H9 (cell line): ENCODE data around the gene RSBN1. TPM values are rescaled to one million over a fixed set of nuclear protein-coding genes. Genes with fewer than 3 reads are reported as not detected.

Source experiments
- DNase-seq: peaks from one replicate; pipeline ENCODE4 v3.0.0-alpha.2; 2017
- H2AFZ ChIP-seq: one replicate; pipeline ENCODE4 v1.6.1; 2013; ENCODE audit warnings: mild to moderate bottlenecking, low read length, control low read depth, moderate library complexity
- H2AK5ac ChIP-seq: 2 replicates; pipeline ENCODE4 v1.6.1; 2013; ENCODE audit warnings: low read length, control low read depth, mixed read lengths; ENCODE audit not compliant: insufficient read length
- H2BK120ac ChIP-seq: one replicate; pipeline ENCODE4 v1.6.1; 2013; ENCODE audit warnings: low read depth, mild to moderate bottlenecking, low read length, control low read depth, inconsistent platforms; ENCODE audit not compliant: poor library complexity, severe bottlenecking
- H2BK12ac ChIP-seq: 2 replicates; pipeline ENCODE4 v1.6.1; 2013; ENCODE audit warnings: low read length, control low read depth, mixed read lengths, low read depth; ENCODE audit not compliant: insufficient read length
- H2BK15ac ChIP-seq: 2 replicates; pipeline ENCODE4 v1.6.1; 2013; ENCODE audit warnings: low read depth, low read length, control low read depth
- H2BK20ac ChIP-seq: one replicate; pipeline ENCODE4 v1.6.1; 2013; ENCODE audit warnings: low read depth, mild to moderate bottlenecking, low read length, control low read depth, inconsistent platforms; ENCODE audit not compliant: poor library complexity, severe bottlenecking
- H2BK5ac ChIP-seq: 2 replicates; pipeline ENCODE4 v1.6.1; 2013; ENCODE audit warnings: low read length, control low read depth, mixed read lengths; ENCODE audit not compliant: insufficient read length
- H3K14ac ChIP-seq: 2 replicates; pipeline ENCODE4 v1.6.1; 2013; ENCODE audit warnings: low read length, control low read depth; ENCODE audit not compliant: insufficient read depth
- H3K18ac ChIP-seq: 2 replicates; pipeline ENCODE4 v1.6.1; 2013; ENCODE audit warnings: low read depth, mild to moderate bottlenecking, mixed read lengths, low read length, control low read depth; ENCODE audit not compliant: insufficient read length
- H3K23ac ChIP-seq: 2 replicates; pipeline ENCODE4 v1.6.1; 2013; ENCODE audit warnings: low read length, control low read depth, mixed read lengths, low read depth; ENCODE audit not compliant: insufficient read length
- H3K23me2 ChIP-seq: 2 replicates; pipeline ENCODE4 v1.6.1; 2013; ENCODE audit warnings: low read depth, mild to moderate bottlenecking, mixed read lengths, low read length, control low read depth; ENCODE audit not compliant: insufficient read length, poor library complexity, severe bottlenecking
- H3K27ac ChIP-seq: 2 replicates; pipeline ENCODE4 v1.5.1; 2013; ENCODE audit warnings: low read length, control low read depth, mixed read lengths, low read depth; ENCODE audit not compliant: insufficient read length
- H3K27me3 ChIP-seq: 2 replicates; pipeline ENCODE4 v1.6.1; 2013; ENCODE audit warnings: low read length, control low read depth, inconsistent platforms; ENCODE audit not compliant: insufficient read depth
- H3K4ac ChIP-seq: 2 replicates; pipeline ENCODE4 v1.6.1; 2013; ENCODE audit warnings: low read depth, mild to moderate bottlenecking, control low read depth, inconsistent platforms, low read length, moderate library complexity
- H3K4me1 ChIP-seq: 2 replicates; pipeline ENCODE4 v1.6.1; 2013; ENCODE audit warnings: low read length, control low read depth, inconsistent platforms; ENCODE audit not compliant: insufficient read depth
- H3K4me2 ChIP-seq: 2 replicates; pipeline ENCODE4 v1.6.1; 2013; ENCODE audit warnings: low read length, control low read depth, mixed read lengths; ENCODE audit not compliant: insufficient read length, insufficient read depth
- H3K56ac ChIP-seq: 2 replicates; pipeline ENCODE4 v1.6.1; 2013; ENCODE audit warnings: low read depth, mild to moderate bottlenecking, mixed read lengths, low read length, control low read depth; ENCODE audit not compliant: insufficient read length
- H3K79me1 ChIP-seq: 2 replicates; pipeline ENCODE4 v1.6.1; 2013; ENCODE audit warnings: low read depth, mild to moderate bottlenecking, moderate library complexity, low read length, control low read depth, inconsistent platforms; ENCODE audit not compliant: insufficient read depth, poor library complexity, severe bottlenecking
- H3K79me2 ChIP-seq: 2 replicates; pipeline ENCODE4 v1.6.1; 2013; ENCODE audit warnings: low read length, control low read depth, inconsistent platforms; ENCODE audit not compliant: insufficient read depth
- H3K9ac ChIP-seq: 2 replicates; pipeline ENCODE4 v1.6.1; 2013; ENCODE audit warnings: low read length, control low read depth, mixed read lengths; ENCODE audit not compliant: insufficient read length; ENCODE audit errors: extremely low read depth
- H3K9me3 ChIP-seq: one replicate; pipeline ENCODE4 v1.6.1; 2013; ENCODE audit warnings: low read depth, low read length, inconsistent platforms; ENCODE audit not compliant: control insufficient read depth
- H3T11ph ChIP-seq: one replicate; pipeline ENCODE4 v1.6.1; 2013; ENCODE audit warnings: mild to moderate bottlenecking, low read length, control low read depth, inconsistent platforms
- H4K20me1 ChIP-seq: one replicate; pipeline ENCODE4 v1.6.1; 2013; ENCODE audit not compliant: control insufficient read depth, insufficient read length, insufficient read depth
- H4K5ac ChIP-seq: 2 replicates; pipeline ENCODE4 v1.6.1; 2013; ENCODE audit warnings: low read depth, mild to moderate bottlenecking, mixed read lengths, low read length, control low read depth; ENCODE audit not compliant: insufficient read length
- H4K8ac ChIP-seq: replicated peaks from 2 replicates; pipeline ENCODE4 v1.6.1; 2013; ENCODE audit warnings: low read length, control low read depth, mixed read lengths, low read depth; ENCODE audit not compliant: insufficient read length
- H4K91ac ChIP-seq: 2 replicates; pipeline ENCODE4 v1.6.1; 2013; ENCODE audit warnings: low read depth, mild to moderate bottlenecking, moderate library complexity, mixed read lengths, low read length, control low read depth; ENCODE audit not compliant: insufficient read length
- H3K27ac Mint-ChIP-seq, 3 experiments: 2 replicates in 2 of 3; 3 replicates in 1 of 3; pipeline ENCODE4 v1.8.0; 2020 to 2021; ENCODE audit warnings: mixed read lengths in 3 of 3, mild to moderate bottlenecking in 1 of 3, moderate library complexity in 1 of 3
- H3K27me3 Mint-ChIP-seq: 2 replicates; pipeline ENCODE4 v1.8.0; 2021; ENCODE audit warnings: low read depth, mild to moderate bottlenecking, moderate library complexity, mixed read lengths
- H3K36me3 Mint-ChIP-seq, 3 experiments: 2 replicates in 2 of 3; 3 replicates in 1 of 3; pipeline ENCODE4 v1.8.0; 2020 to 2021; ENCODE audit warnings: low read depth in 3 of 3, mixed read lengths in 3 of 3; ENCODE audit not compliant: insufficient read depth in 1 of 3
- H3K4me1 Mint-ChIP-seq, 2 experiments: 2 replicates each; pipeline ENCODE4 v1.8.0; 2020; ENCODE audit warnings: mixed read lengths in 2 of 2
- H3K4me3 Mint-ChIP-seq, 2 experiments: 2 replicates in 1 of 2; 3 replicates in 1 of 2; pipeline ENCODE4 v1.8.0; 2020 to 2021; ENCODE audit warnings: mild to moderate bottlenecking in 2 of 2, mixed read lengths in 2 of 2, moderate library complexity in 1 of 2
- H3K9me3 Mint-ChIP-seq, 2 experiments: 2 replicates in 1 of 2; 3 replicates in 1 of 2; pipeline ENCODE4 v1.8.0; 2020; ENCODE audit warnings: mild to moderate bottlenecking in 2 of 2, mixed read lengths in 2 of 2, moderate library complexity in 1 of 2
- WGBS: extraction: QIAGEN DNeasy Blood & Tissue Kit; methylation state at CpG from one replicate; pipeline ENCODE4 v1.1.7; 2013; ENCODE audit warnings: missing lambda C conversion rate, low lambda C conversion rate, mixed read lengths; ENCODE audit not compliant: insufficient read length; ENCODE audit errors: extremely low coverage; 5-methylcytosine and 5-hydroxymethylcytosine counted together
- total RNA-seq: library from RNA; stranded (reverse); gene quantifications from 2 replicates; pipeline ENCODE4 v1.2.1, GENCODE V29; 2021
- TF ChIP-seq, protein P1 (sequence below): fragments of 200-600 bp; sonication (generic); conservative IDR thresholded peaks from 3 replicates; pipeline ENCODE4 v1.8.0; 2021; ENCODE audit warnings: antibody characterized with exemption, mild to moderate bottlenecking

Gene RSBN1
- total RNA-seq, 1 experiment from 2014 or later: 11.0 TPM

DNA sequence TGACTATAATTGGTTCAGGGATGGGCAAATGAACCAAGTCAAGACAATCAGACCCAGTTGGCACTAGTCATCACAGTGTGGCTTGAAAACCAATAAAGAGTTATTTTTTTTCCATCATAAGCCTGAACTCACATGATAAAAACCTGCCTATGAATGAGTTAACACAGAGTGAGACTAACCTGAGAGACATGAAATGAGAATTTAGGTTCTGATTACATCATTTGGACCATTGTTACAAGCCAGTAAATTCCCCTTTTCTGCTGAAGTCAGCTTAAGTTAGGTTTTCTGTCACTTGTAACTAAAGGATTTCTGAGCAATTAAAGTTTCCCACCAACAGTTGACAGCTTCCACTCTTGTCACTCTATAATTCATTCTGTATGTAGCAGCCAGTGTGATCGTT lies 9.6 kb upstream of the RSBN1 start:
- Histone ChIP-seq H3K9me3 (no peaks in the 10 kb centered on the region), H3K27me3 (no peaks in the 10 kb centered on the region), H2BK20ac (no peak overlapping the region), H3T11ph (no peak overlapping the region), H3K56ac (no peak overlapping the region), H2BK120ac (no peak overlapping the region), H3K27ac (no peak overlapping the region), H4K5ac (no peak overlapping the region), H3K79me2 (no peaks in the 10 kb centered on the region), H3K23ac (no peak overlapping the region), H2AFZ (no peak overlapping the region), H3K23me2 (no peaks in the 10 kb centered on the region), H3K14ac (no peak overlapping the region), H3K9ac (no peak overlapping the region), H4K8ac (no peak overlapping the region), H2BK5ac (no peak overlapping the region), H2BK15ac (no peak overlapping the region), H2AK5ac (no peak overlapping the region), H3K4me1 (no peaks in the 10 kb centered on the region), H3K79me1 (no peaks in the 10 kb centered on the region), H3K4me2 (no peak overlapping the region), H3K18ac (no peak overlapping the region), H4K20me1 (no peaks in the 10 kb centered on the region), H4K91ac (no peak overlapping the region), H2BK12ac (no peak overlapping the region), H3K4ac (no peak overlapping the region)
- peaks cover 0 to 3% of the 10 kb centered on the region in 2 experiments; a peak in 1 of 5 replicates for H3K9me3 Mint-ChIP-seq
- no peaks in the 10 kb centered on the region for H3K4me1 Mint-ChIP-seq
- TF ChIP-seq, protein P1, sequence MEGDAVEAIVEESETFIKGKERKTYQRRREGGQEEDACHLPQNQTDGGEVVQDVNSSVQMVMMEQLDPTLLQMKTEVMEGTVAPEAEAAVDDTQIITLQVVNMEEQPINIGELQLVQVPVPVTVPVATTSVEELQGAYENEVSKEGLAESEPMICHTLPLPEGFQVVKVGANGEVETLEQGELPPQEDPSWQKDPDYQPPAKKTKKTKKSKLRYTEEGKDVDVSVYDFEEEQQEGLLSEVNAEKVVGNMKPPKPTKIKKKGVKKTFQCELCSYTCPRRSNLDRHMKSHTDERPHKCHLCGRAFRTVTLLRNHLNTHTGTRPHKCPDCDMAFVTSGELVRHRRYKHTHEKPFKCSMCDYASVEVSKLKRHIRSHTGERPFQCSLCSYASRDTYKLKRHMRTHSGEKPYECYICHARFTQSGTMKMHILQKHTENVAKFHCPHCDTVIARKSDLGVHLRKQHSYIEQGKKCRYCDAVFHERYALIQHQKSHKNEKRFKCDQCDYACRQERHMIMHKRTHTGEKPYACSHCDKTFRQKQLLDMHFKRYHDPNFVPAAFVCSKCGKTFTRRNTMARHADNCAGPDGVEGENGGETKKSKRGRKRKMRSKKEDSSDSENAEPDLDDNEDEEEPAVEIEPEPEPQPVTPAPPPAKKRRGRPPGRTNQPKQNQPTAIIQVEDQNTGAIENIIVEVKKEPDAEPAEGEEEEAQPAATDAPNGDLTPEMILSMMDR: no peak
- no peak overlapping the region for H3K4me3 Mint-ChIP-seq
- H3K27me3 Mint-ChIP-seq: no peaks in the 10 kb centered on the region
- no peak for DNase-seq
- no peaks in the 10 kb centered on the region for H3K36me3 Mint-ChIP-seq
- no peak overlapping the region for H3K27ac Mint-ChIP-seq
- no CpG with 5 or more reads among the region's 1 CpG for WGBS
